Activated B cell treated with CpG ODN at 0.5 μM for 24 hours (primary cell): ENCODE data around the gene PITPNM1. TPM values are rescaled to one million over a fixed set of nuclear protein-coding genes. Genes with fewer than 3 reads are reported as not detected.
A peak's percentile ranks its signal among the peaks of the same experiment; 100 is the strongest.

Source experiments
- ATAC-seq: fragments of 200-7000 bp; cut with Tn5 transposase; one replicate; pipeline ENCODE4 v1.10.0; 2021; ENCODE audit warnings: low read depth, mild to moderate bottlenecking, moderate library complexity
- CTCF ChIA-PET: fragments of 350-600 bp; sonication (Branson Sonifier 250); formaldehyde crosslinking; loops from one replicate; lab custom pipeline; 2021; ENCODE audit warnings: antibody characterized with exemption; lab: Charles Lee
- POLR2A ChIA-PET: fragments of 350-600 bp; sonication (Branson Sonifier 250); formaldehyde crosslinking; loops from one replicate; lab custom pipeline; 2021; ENCODE audit warnings: antibody characterized with exemption; lab: Charles Lee
- DNase-seq: peaks from one replicate; pipeline ENCODE4 v3.0.0; 2022
- H3K27ac Mint-ChIP-seq: one replicate; pipeline ENCODE4 v1.8.0; 2020; ENCODE audit warnings: mixed read lengths
- H3K27me3 Mint-ChIP-seq: one replicate; pipeline ENCODE4 v1.8.0; 2021; ENCODE audit warnings: mixed read lengths
- H3K36me3 Mint-ChIP-seq: one replicate; pipeline ENCODE4 v1.8.0; 2021; ENCODE audit warnings: low read depth, mixed read lengths
- H3K4me1 Mint-ChIP-seq: one replicate; pipeline ENCODE4 v1.8.0; 2021; ENCODE audit warnings: mixed read lengths
- H3K4me3 Mint-ChIP-seq: one replicate; pipeline ENCODE4 v1.8.0; 2020; ENCODE audit warnings: mild to moderate bottlenecking, mixed read lengths
- H3K9me3 Mint-ChIP-seq: one replicate; pipeline ENCODE4 v1.8.0; 2020; ENCODE audit warnings: mixed read lengths
- intact Hi-C: fragments of 100-400 bp; cut with micrococcal nuclease; formaldehyde crosslinking; loops from one replicate; pipeline ENCODE4 v1.15.1; 2024
- total RNA-seq: library from RNA; stranded (reverse); gene quantifications from 2 replicates; pipeline ENCODE4 v1.2.3, GENCODE V29; 2022
- TF ChIP-seq, protein P1 (sequence below): fragments of 200-600 bp; IDR thresholded peaks from one replicate; pipeline ENCODE4 v1.8.0; 2022; ENCODE audit warnings: antibody characterized with exemption, mild to moderate bottlenecking

The PITPNM1 gene
- total RNA-seq, 1 donor from 2014 or later: 111 TPM

DNA sequence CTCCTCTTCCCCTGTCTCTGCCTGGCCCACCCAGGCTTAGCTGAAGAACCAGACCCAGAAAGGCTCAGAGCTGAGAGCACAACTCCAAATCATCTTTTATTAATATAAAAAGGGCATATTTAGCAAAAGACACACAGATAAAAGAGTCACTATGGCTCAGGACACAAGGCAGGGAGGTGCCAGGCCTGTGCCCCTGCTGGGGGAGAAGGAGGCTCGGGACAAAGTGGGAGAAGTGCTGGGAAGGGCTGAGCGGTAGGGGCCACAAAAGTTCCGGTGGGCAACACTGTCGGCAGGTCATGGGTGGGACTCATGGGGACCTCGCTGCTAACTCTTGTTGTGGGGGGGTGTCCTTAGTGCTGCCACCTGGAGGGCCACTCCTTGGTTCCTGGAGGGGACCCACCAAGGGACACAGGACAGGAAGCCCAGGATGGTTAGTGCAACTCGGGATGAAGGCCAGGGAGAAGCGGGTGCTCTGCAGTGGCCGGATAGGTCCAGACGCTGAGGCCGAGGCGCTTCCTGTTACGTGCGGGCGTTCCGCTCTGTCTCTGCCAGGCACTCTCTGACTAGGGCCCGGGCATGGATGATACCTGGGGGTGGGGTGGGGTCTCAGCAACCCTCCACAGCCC, 1.4 kb upstream of the PITPNM1 start:
- H3K4me1 Mint-ChIP-seq: peaks cover 47% of the 10 kb centered on the region
- H3K27me3 Mint-ChIP-seq: no peaks in the 10 kb centered on the region
- TF ChIP-seq, protein P1, sequence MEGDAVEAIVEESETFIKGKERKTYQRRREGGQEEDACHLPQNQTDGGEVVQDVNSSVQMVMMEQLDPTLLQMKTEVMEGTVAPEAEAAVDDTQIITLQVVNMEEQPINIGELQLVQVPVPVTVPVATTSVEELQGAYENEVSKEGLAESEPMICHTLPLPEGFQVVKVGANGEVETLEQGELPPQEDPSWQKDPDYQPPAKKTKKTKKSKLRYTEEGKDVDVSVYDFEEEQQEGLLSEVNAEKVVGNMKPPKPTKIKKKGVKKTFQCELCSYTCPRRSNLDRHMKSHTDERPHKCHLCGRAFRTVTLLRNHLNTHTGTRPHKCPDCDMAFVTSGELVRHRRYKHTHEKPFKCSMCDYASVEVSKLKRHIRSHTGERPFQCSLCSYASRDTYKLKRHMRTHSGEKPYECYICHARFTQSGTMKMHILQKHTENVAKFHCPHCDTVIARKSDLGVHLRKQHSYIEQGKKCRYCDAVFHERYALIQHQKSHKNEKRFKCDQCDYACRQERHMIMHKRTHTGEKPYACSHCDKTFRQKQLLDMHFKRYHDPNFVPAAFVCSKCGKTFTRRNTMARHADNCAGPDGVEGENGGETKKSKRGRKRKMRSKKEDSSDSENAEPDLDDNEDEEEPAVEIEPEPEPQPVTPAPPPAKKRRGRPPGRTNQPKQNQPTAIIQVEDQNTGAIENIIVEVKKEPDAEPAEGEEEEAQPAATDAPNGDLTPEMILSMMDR: no peak
- DNase-seq (no peak), ATAC-seq (no peak)
- ChIA-PET POLR2A (interaction anchor here (0.6 to 2.8 kb wide), 12 partner anchors 21 to 124 kb away, joined by 3 to 45 read pairs (median 5); partner anchors contain the start of genes CORO1B, NUDT8, PPP1CA and PTPRCAP), CTCF (interaction anchor here (0.6 to 1.7 kb wide), 8 partner anchors 36 to 160 kb away, joined by 3 to 13 read pairs (median 4); partner anchors contain the start of genes PPP1CA and PTPRCAP)
- H3K4me3 Mint-ChIP-seq: peak overlapping the region; percentile 90
- H3K36me3 Mint-ChIP-seq: peaks cover 32% of the 10 kb centered on the region
- intact Hi-C loops: loop anchor here (1.0 to 5.0 kb wide), 8 partner anchors 37 to 889 kb away; partner anchors contain the start of genes PPP1CA, RBM14, RPS6KB2 and TMEM134
- H3K9me3 Mint-ChIP-seq: no peaks in the 10 kb centered on the region
- peak overlapping the region; percentile 94 for H3K27ac Mint-ChIP-seq

DNA sequence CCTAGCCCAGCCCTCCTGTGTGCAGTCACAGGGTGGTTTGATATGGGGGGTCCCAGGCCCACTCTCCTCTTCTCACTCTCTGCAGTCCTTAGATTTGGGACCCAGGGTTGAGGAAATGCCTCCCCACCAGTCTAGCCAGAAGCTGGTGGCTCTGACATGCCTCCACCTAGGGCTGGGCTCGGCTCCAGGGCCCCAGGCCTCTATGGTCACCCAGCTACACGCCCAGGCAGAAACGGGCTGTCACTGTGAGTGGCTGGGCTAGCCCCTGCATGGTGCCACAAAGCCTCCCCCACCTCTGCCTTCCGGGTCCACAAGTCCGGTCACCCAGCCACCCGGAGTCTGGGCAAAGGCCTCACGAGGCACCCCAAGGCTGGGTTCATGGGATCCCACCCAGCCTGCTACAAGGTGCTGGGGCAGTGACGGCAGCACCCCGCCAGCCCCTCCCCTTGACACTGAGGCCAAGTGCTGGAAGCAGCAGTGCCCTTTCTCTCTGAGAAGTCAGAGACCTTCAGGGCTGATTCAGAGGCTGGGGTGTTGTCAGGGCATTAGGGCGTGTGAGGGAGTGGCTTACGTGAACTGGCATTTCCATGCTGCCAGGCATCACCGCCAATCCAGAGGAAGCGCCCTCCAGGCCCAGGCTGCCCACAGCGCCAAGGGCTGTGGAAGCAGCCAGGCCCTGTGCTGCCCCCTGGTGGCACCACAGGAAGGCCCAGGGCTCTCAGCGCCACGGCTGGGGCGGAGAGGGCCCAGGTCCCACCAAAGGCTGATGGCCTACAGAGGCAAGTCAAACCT, 638 bp upstream of the PITPNM1 start:
- ChIA-PET POLR2A (interaction anchor here (0.6 to 2.8 kb wide), 21 partner anchors 13 to 154 kb away, joined by 3 to 45 read pairs (median 5); partner anchors contain the start of genes AIP, NUDT8, POLD4 and PPP1CA), CTCF (interaction anchor here (0.6 to 1.7 kb wide), 9 partner anchors 36 to 159 kb away, joined by 3 to 13 read pairs (median 4); partner anchors contain the start of genes PPP1CA, PTPRCAP and RAD9A)
- DNase-seq (peak; percentile 84), ATAC-seq (peak; percentile 37)
- Mint-ChIP-seq H3K27ac (peak overlapping the region; percentile 94), H3K27me3 (no peaks in the 10 kb centered on the region), H3K4me3 (peak overlapping the region; percentile 90), H3K9me3 (no peaks in the 10 kb centered on the region), H3K4me1 (peaks cover 50% of the 10 kb centered on the region), H3K36me3 (peaks cover 40% of the 10 kb centered on the region)
- TF ChIP-seq, protein P1: peak; percentile 66
- intact Hi-C loops: loop anchor here (1.0 to 5.0 kb wide), 10 partner anchors 20 to 888 kb away; partner anchors contain the start of genes PPP1CA, RBM14, RPS6KB2 and TMEM134

DNA sequence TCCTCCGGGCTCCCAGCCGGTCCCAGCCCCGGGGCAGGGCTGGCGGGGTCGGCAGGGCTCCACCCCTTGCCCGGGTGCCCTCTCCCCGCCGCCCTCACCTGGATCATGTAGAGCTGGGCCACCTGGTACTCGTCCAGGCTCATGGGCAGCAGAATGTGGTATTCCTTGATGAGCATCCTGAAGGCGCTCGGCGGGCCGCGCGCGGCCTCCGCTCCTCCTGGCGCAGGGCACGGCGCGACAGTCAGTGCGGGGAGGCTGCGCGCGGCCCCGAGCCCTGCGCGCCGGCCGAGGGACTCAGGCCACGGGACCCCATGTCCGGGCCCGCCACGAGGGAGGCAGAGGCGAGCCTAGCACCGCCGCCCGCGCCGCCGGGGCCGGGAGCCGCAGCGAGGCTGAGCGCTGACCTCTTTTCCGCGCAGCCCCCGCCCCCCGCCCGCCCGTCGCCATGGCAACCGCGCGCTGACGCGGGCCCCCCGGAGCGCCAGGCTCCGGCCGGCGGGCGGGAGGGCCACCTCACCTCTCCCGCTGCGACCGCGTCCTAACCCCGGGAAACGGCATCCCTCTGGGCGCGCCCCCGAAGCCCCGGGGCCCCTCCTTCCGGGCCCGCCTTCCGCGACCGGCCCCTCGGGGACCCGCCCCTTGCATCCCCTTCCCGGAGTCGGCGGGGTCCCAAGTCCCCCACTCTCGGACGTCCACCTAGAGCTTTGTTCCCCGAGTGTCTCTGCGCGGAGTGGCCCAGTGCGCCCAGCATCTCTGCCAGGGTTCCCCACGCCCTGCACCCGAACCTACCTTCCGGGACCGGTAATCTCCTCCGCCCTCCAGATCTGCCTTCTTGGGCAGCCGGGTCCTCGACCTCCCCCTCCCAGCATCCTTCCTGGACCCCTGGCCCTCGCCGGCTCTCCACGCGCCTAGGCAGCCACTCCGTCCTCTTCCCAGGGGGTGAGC, 886 bp downstream of the PITPNM1 start:
- no peaks in the 10 kb centered on the region for H3K27me3 Mint-ChIP-seq
- TF ChIP-seq, protein P1: no peak
- H3K36me3 Mint-ChIP-seq: peaks cover 48% of the 10 kb centered on the region
- H3K9me3 Mint-ChIP-seq: no peaks in the 10 kb centered on the region
- H3K27ac Mint-ChIP-seq: peak overlapping the region; percentile 74
- peaks cover 51% of the 10 kb centered on the region for H3K4me1 Mint-ChIP-seq
- DNase-seq (peak; percentile 36), ATAC-seq (no peak)
- H3K4me3 Mint-ChIP-seq: peak overlapping the region; percentile 90
- ChIA-PET POLR2A (interaction anchor here (0.5 to 2.8 kb wide), 14 partner anchors 11 to 378 kb away, joined by 3 to 45 read pairs (median 6); partner anchors contain the start of genes AIP, PPP1CA, PTPRCAP and RAD9A), CTCF (interaction anchor here (1.2 to 1.3 kb wide), 2 partner anchors 112 to 153 kb away, joined by 3 to 4 read pairs; partner anchors contain the start of gene RAD9A)
- intact Hi-C loops: no loop called here

DNA sequence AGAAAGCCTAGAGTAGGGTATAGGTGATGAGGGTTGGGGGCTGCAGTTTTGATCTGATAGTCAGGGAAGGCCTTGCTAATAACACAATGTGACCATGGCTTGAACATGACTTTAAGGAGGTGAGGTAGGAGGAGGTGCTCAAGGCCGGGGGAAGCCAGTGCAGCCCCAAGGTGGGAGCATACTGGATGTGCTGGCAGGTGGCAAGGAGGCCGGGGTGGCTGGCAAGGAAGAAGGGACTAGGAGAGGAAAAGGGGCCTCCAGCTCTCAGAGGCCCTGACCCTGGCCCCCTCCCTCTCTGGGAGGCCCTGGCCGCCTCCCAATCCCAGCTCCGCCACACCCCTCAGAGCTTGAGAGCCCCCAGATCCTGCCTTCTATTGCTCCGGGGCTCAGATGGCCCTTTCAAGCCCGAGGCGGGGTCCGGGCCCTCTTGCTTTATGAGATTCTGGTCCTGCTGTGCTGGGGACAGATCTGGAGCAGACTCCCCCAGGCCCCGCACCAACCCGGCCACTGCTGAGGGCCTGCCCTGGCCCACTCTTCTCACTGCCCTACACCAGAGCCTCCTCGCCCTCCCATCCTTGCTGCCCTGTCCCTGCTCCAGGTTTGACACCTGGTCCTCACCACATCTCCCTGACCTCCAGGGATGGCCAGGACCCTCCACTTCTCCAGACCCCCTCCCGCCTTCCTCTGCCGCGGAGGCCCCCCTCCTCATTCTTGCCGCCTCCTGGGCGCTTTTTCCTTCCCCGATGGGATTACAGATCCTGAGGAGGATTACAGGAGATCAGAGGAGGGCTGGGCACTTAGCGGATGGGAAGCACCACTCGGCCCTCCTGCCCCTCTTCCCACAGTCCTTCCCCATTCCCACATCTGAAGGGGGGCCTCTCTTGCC, 1.8 kb downstream of the PITPNM1 start:
- no peak for ATAC-seq
- Mint-ChIP-seq H3K4me3 (peak overlapping the region; percentile 73), H3K4me1 (peaks cover 43% of the 10 kb centered on the region), H3K27me3 (no peaks in the 10 kb centered on the region), H3K36me3 (peaks cover 52% of the 10 kb centered on the region), H3K9me3 (no peaks in the 10 kb centered on the region), H3K27ac (peak overlapping the region; percentile 18)
- DNase-seq: no peak
- POLR2A ChIA-PET: interaction anchor here (0.6 to 1.8 kb wide), 5 partner anchors 18 to 708 kb away, joined by 3 to 8 read pairs (median 6); partner anchors contain the start of genes AIP, PTPRCAP and TBC1D10C
- CTCF ChIA-PET: no interaction called here
- TF ChIP-seq, protein P1: no peak
- intact Hi-C loops: no loop called here
